ENCODE measurements around the gene CTBP1. TPM values are rescaled to one million over a fixed set of nuclear protein-coding genes. Genes with fewer than 3 reads are reported as not detected.
A peak's percentile ranks its signal among the peaks of the same experiment; 100 is the strongest.

CTBP1 gene
- total RNA-seq, 1 experiment from 2014 or later = 153 TPM

GRCh38 chr4:1249148-1249730 is 309 bp upstream of the CTBP1 start:
- TF ChIP-seq CTCF (conservative IDR thresholded peaks at IDR 0.05) = no peak
- ChIA-PET CTCF (no interaction called here), POLR2A (ENCODE audit: unreplicated experiment) (interaction anchor here (0.6 kb wide), 1 partner anchor 31 kb away, joined by 6 read pairs; no protein-coding TSS in a partner anchor)
- Histone ChIP-seq H2AFZ (peak overlapping the region; percentile 93), H3K9me3 (ENCODE audit: insufficient read depth, low read depth) (peaks cover 7% of the 10 kb centered on the region), H4K20me1 (ENCODE audit: insufficient read depth) (peaks cover 32% of the 10 kb centered on the region), H3K79me2 (ENCODE audit: low read depth) (peaks cover 51% of the 10 kb centered on the region), H3K36me3 (ENCODE audit: low read depth) (peaks cover 10% of the 10 kb centered on the region; the same call in 1 of the 2 replicates), H3K27me3 (ENCODE audit: insufficient read depth, low read depth) (no peaks in the 10 kb centered on the region), H3K4me3 (peak overlapping the region; percentile 83), H3K4me2 (peak overlapping the region; percentile 98), H3K27ac (peak overlapping the region; percentile 56), H3K9me2 (ENCODE audit: insufficient read depth) (no peaks in the 10 kb centered on the region), H3K4me1 (replicated peaks; ENCODE audit: insufficient read depth) (peaks cover 24% of the 10 kb centered on the region), H3F3A (ENCODE audit: insufficient read depth, low read depth) (peaks cover 8% of the 10 kb centered on the region)
- DNase-seq = peak; percentile 48 to 81
- no TSS peak for BruUV-seq (replicated peaks)
- intact Hi-C loops (cut with micrococcal nuclease; ENCODE audit: unreplicated experiment) = loop anchor here (5.0 kb wide), 5 partner anchors 43 to 237 kb away; partner anchors contain the start of gene FGFRL1

GRCh38 chr4:1247864-1248244 is 1.1 kb downstream of the CTBP1 start:
- intact Hi-C loops (cut with micrococcal nuclease; ENCODE audit: unreplicated experiment) = loop anchor here (1.0 to 5.0 kb wide), 6 partner anchors 44 to 236 kb away; partner anchors contain the start of gene FGFRL1
- no peak overlapping the region for H3K27ac ChIP-seq
- peaks cover 7% of the 10 kb centered on the region; the same call in 1 of the 2 replicates for H3K9me3 ChIP-seq (ENCODE audit: insufficient read depth, low read depth)
- peak overlapping the region; percentile 97 for H3K4me2 ChIP-seq
- no peak for DNase-seq
- no peaks in the 10 kb centered on the region for H3K9me2 ChIP-seq (ENCODE audit: insufficient read depth)
- peaks cover 64% of the 10 kb centered on the region for H3K79me2 ChIP-seq (ENCODE audit: low read depth)
- TF ChIP-seq CTCF (conservative IDR thresholded peaks at IDR 0.05) = no peak
- H3K4me3 ChIP-seq = peak overlapping the region; percentile 97
- ChIA-PET POLR2A (ENCODE audit: unreplicated experiment) (interaction anchor here (0.7 to 1.1 kb wide), 2 partner anchors 99 to 133 kb away, joined by 6 to 11 read pairs; partner anchors contain the start of gene UVSSA), CTCF (no interaction called here)
- peaks cover 10% of the 10 kb centered on the region; the same call in 1 of the 2 replicates for H3K36me3 ChIP-seq (ENCODE audit: low read depth)
- H2AFZ ChIP-seq = peak overlapping the region; percentile 73; the same call in 1 of the 2 replicates
- H3F3A ChIP-seq (ENCODE audit: insufficient read depth, low read depth) = peaks cover 8% of the 10 kb centered on the region
- no peaks in the 10 kb centered on the region for H3K27me3 ChIP-seq (ENCODE audit: insufficient read depth, low read depth)
- peaks cover 45% of the 10 kb centered on the region for H4K20me1 ChIP-seq (ENCODE audit: insufficient read depth)
- BruUV-seq (replicated peaks) = no TSS peak
- H3K4me1 ChIP-seq (replicated peaks; ENCODE audit: insufficient read depth) = peaks cover 24% of the 10 kb centered on the region

GRCh38 chr4:1246901-1247863 is 1.7 kb downstream of the CTBP1 start:
- Histone ChIP-seq H3K27ac (peak overlapping the region; percentile 24; the same call in 1 of the 2 replicates), H2AFZ (peak overlapping the region; percentile 73; the same call in 1 of the 2 replicates), H3K79me2 (ENCODE audit: low read depth) (peaks cover 71% of the 10 kb centered on the region), H3K9me2 (ENCODE audit: insufficient read depth) (no peaks in the 10 kb centered on the region), H3K27me3 (ENCODE audit: insufficient read depth, low read depth) (no peaks in the 10 kb centered on the region), H3K4me3 (peak overlapping the region; percentile 97), H3K9me3 (ENCODE audit: insufficient read depth, low read depth) (peaks cover 7% of the 10 kb centered on the region; the same call in 1 of the 2 replicates), H4K20me1 (ENCODE audit: insufficient read depth) (peaks cover 52% of the 10 kb centered on the region), H3K4me2 (peak overlapping the region; percentile 97), H3F3A (ENCODE audit: insufficient read depth, low read depth) (peaks cover 8% of the 10 kb centered on the region), H3K36me3 (ENCODE audit: low read depth) (peaks cover 9% of the 10 kb centered on the region; the same call in 1 of the 2 replicates), H3K4me1 (replicated peaks; ENCODE audit: insufficient read depth) (peaks cover 24% of the 10 kb centered on the region)
- CTCF ChIA-PET = interaction anchor here (0.6 kb wide), 1 partner anchor 71 kb away, joined by 7 read pairs; no protein-coding TSS in a partner anchor
- TSS peak; percentile 29 for BruUV-seq (replicated peaks)
- TF ChIP-seq CTCF (conservative IDR thresholded peaks at IDR 0.05) = no peak
- no peak for TF ChIP-seq EZH2 (IDR thresholded peaks at IDR 0.05; ENCODE audit: low read depth)
- intact Hi-C loops (cut with micrococcal nuclease; ENCODE audit: unreplicated experiment) = loop anchor here (5.0 kb wide), 5 partner anchors 45 to 235 kb away; partner anchors contain the start of gene FGFRL1
- POLR2A ChIA-PET (ENCODE audit: unreplicated experiment) = no interaction called here
- DNase-seq = no peak
